Epithelial cell of proximal tubule (primary cell): ENCODE data around the gene GBE1. TPM values are rescaled to one million over a fixed set of nuclear protein-coding genes. Genes with fewer than 3 reads are reported as not detected.

Experiments
- DNase-seq: peaks from one replicate; pipeline ENCODE4 v3.0.0-alpha.2; 2011; ENCODE audit warnings: low read depth
- H3K4me3 ChIP-seq: 2 replicates; pipeline ENCODE4 v1.5.1; 2011; ENCODE audit warnings: low read depth, mild to moderate bottlenecking, low read length
- total RNA-seq: library from RNA; depleted of rRNA; stranded (reverse); fragments of >200 nt; gene quantifications from 2 replicates; pipeline ENCODE4 v1.2.3, GENCODE V29; 2015
- TF ChIP-seq, protein P1 (sequence below): conservative IDR thresholded peaks from 2 replicates; pipeline ENCODE4 v1.5.1; 2012; ENCODE audit warnings: low read depth, mild to moderate bottlenecking, low read length

GBE1 gene
- total RNA-seq, 1 donor from 2014 or later, result 41.9 TPM

DNA sequence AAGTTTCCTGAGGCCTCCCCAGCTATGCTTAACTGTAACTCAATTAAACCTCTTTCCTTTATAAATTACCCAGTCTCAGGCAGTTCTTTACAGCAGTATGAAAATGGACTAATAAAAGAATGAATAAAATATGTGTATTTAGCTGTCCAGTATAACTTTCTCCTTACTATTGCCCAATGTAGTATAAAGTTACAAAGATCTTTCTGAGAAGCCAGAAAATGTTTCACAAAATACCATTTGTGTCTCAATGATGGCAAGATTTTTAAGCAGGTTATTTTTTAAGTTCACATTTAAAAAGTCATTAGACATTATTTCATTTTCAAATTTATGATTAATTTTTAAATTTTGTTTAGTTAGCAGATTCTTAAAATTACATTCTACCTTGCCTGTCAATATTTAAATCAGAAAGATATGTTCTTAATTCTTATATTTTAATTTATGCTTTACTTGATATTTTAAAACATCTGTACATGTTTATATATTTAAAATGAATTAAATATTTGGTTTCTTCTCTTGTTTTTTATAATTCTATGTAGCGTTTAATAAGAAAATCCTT lies 189.2 kb downstream of the GBE1 start:
- TF ChIP-seq, protein P1, sequence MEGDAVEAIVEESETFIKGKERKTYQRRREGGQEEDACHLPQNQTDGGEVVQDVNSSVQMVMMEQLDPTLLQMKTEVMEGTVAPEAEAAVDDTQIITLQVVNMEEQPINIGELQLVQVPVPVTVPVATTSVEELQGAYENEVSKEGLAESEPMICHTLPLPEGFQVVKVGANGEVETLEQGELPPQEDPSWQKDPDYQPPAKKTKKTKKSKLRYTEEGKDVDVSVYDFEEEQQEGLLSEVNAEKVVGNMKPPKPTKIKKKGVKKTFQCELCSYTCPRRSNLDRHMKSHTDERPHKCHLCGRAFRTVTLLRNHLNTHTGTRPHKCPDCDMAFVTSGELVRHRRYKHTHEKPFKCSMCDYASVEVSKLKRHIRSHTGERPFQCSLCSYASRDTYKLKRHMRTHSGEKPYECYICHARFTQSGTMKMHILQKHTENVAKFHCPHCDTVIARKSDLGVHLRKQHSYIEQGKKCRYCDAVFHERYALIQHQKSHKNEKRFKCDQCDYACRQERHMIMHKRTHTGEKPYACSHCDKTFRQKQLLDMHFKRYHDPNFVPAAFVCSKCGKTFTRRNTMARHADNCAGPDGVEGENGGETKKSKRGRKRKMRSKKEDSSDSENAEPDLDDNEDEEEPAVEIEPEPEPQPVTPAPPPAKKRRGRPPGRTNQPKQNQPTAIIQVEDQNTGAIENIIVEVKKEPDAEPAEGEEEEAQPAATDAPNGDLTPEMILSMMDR, result no peak
- no peak overlapping the region for H3K4me3 ChIP-seq
- DNase-seq, result no peak

DNA sequence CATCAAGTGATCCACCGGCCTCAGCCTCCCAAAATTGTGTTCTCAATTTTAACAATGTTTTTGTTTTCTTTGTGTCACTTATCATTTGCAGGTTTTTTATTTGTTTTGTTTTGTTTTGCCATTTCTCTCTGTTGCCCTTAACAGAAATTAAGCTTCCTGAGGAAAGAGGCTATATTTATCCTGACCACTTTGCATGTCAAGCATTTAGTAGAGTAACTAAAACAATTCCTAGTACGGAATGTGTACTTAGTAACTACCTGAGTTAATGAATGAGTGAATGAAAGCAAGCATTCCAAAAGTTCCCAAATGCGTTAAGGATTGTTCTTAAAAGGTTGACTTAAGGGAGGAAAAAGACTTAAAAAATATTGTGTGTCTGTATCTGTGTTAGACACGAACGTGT lies 193.1 kb downstream of the GBE1 start:
- DNase-seq, result peak; percentile 13
- TF ChIP-seq, protein P1, result no peak
- no peak overlapping the region for H3K4me3 ChIP-seq

DNA sequence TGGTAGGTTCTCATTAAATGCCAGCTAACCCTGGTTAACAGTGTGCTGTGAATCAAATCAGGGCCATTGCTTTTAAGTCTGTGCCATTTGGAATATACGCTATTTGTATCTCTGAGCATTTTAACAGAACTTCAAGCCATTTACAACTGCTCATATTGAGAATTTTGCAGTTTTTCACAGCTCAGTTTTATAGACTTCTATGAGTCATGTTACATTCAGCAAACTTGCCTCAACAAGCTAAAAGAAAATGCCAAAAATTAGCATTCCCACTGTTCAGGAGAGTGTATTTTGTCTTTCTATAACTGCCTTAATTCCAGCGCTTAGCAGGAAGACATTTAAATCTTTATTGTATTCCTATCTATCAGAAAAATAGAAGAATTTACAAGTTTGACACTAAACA lies 196.4 kb downstream of the GBE1 start:
- no peak overlapping the region for H3K4me3 ChIP-seq
- no peak for DNase-seq
- TF ChIP-seq, protein P1, result no peak

DNA sequence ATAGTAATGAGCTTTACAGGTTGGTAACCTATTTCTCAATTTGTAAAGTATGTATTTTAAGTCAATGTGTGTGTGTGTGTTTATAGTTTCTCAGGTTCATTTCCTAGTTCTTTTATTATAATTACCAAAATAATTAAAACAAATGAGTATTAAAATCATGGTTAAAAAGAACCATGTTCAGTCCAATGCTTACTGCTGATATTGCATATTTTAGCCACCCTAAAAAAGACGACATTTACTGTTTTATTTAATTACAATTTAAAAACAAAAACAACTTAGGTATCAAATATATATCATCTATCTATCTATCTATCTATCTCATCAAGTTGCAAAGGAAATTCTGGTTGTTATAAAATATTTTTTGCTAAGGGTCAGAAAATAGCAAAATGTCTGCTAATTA lies 203.3 kb downstream of the GBE1 start:
- no peak for DNase-seq
- no peak overlapping the region for H3K4me3 ChIP-seq
- TF ChIP-seq, protein P1, result no peak

DNA sequence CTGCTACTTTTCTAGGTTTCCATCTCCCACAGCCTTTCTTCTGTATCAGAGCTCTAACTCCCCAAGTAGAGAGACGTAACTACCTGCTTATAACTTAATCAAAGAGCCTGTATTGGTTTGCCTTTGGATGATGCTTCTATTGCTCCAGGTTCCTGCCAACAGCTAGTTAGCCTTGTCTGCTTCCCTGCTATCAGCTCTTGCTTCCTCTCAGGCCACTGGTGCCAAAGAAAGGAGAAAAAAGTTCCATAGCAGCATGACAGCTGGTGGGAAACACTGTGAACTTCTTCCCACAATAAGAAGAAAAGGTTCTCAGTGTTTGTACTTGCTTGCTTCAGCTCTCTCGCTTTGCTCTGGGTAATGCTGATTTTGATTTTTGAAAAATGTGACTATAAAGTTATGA lies 206.6 kb downstream of the GBE1 start:
- no peak overlapping the region for H3K4me3 ChIP-seq
- TF ChIP-seq, protein P1, result no peak
- no peak for DNase-seq

DNA sequence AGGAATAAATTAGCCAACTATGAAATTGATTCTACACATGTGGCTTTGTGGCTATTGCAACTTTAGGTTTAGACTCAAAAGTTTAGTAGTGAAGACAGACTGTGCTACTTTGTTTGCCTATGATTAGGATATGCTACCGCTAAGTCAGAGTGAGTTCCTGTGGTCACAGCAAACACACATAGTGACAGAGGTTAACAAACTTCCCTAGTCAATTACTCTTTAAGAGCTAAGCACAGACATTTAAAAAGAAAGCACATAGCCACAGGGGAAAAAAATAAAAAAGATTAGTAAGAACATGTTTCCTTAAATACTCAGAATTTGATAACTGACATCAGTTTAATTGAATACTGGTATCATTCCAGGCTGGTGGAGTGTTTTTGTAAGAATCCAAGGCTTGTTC lies 207.1 kb downstream of the GBE1 start:
- DNase-seq, result no peak
- H3K4me3 ChIP-seq, result no peak overlapping the region
- TF ChIP-seq, protein P1, result no peak

DNA sequence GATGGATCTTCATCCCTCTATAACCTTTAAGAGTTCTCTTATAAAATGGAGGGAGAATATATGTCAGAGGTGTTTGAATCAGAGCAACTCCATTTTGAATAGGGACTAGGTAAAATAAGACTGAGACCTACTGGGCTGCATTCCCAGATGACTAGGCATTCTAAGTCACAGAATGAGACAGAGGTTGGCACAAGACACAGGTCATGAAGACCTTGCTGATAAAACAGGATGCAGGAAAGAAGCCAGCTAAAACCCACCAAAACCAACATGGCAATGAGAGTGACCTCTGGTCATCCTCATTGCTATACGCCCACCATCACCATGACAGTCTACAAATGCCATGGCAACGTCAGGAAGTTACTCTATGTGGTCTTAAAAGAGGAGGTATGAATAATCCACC lies 211.0 kb downstream of the GBE1 start:
- DNase-seq, result no peak
- TF ChIP-seq, protein P1, result no peak

More for the DNA sequence above, 211.0 kb downstream of the GBE1 start:
- no peak overlapping the region for H3K4me3 ChIP-seq
